Measurements from ENCODE around the gene AKT2.

DNA sequence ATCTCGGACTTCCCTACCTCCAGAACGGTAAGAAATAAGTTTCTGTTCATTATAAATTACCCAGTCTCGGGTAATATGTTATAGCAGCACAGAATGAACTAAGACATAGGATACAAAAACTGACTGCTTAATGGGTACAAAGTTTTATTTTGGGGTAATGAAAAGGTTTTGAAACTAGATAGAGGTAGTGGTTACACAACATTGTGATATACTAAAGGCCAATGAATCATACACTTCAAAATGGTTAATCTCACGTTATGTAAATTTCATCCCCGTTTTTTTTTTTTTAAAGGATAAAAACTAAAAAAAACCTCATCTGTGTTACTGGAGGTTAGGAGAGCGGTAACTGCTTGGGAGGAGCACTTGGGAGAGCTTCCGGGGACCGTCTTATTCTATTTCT, 23.5 kb downstream of the AKT2 start:
- TF ChIP-seq, protein P1, sequence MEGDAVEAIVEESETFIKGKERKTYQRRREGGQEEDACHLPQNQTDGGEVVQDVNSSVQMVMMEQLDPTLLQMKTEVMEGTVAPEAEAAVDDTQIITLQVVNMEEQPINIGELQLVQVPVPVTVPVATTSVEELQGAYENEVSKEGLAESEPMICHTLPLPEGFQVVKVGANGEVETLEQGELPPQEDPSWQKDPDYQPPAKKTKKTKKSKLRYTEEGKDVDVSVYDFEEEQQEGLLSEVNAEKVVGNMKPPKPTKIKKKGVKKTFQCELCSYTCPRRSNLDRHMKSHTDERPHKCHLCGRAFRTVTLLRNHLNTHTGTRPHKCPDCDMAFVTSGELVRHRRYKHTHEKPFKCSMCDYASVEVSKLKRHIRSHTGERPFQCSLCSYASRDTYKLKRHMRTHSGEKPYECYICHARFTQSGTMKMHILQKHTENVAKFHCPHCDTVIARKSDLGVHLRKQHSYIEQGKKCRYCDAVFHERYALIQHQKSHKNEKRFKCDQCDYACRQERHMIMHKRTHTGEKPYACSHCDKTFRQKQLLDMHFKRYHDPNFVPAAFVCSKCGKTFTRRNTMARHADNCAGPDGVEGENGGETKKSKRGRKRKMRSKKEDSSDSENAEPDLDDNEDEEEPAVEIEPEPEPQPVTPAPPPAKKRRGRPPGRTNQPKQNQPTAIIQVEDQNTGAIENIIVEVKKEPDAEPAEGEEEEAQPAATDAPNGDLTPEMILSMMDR (IDR thresholded peaks at IDR 0.05; ENCODE audit: low read depth, low read length): no peak
- TF ChIP-seq POLR2A (IDR thresholded peaks at IDR 0.05; ENCODE audit: extremely low read depth, insufficient read length): no peak

All from NB4 (cell line).